KG1 (cell line): ENCODE data around the gene TNS1.
"Not testable (repeated sequence)": the region's sequence is repeated elsewhere in the genome, so short reads cannot be mapped to it uniquely, and the experiment has no call there.

Experiments used
- DNase-seq: peaks from one replicate; lab custom pipeline; 2025; lab: John Stamatoyannopoulos, UW

Gene TNS1

GRCh38 chr2:217797165-217797564 lies 205.6 kb downstream of the TNS1 start:
- DNase-seq = no peak

GRCh38 chr2:217795706-217796465 lies 206.9 kb downstream of the TNS1 start:
- no peak for DNase-seq

- DNase-seq = no peak
Observed at GRCh38 chr2:217795067-217795466, 207.7 kb downstream of the TNS1 start.

- no peak for DNase-seq
Observed at GRCh38 chr2:217794133-217794986, 208.4 kb downstream of the TNS1 start.

GRCh38 chr2:217793566-217794132 lies 209.1 kb downstream of the TNS1 start:
- no peak for DNase-seq

- no peak for DNase-seq
Observed at GRCh38 chr2:217792626-217793527, 209.9 kb downstream of the TNS1 start.

GRCh38 chr2:217791551-217791950 lies 211.2 kb downstream of the TNS1 start:
- no peak for DNase-seq

- DNase-seq = no peak
Observed at GRCh38 chr2:217790681-217791392, 212.0 kb downstream of the TNS1 start.

- DNase-seq = peak; percentile 9
Observed at GRCh38 chr2:217790195-217790594, 212.6 kb downstream of the TNS1 start.

- DNase-seq = no peak
Observed at GRCh38 chr2:217789736-217790181, 213.0 kb downstream of the TNS1 start.

- peak; percentile 66 for DNase-seq
Observed at GRCh38 chr2:217789003-217789735, 213.6 kb downstream of the TNS1 start.

- no peak for DNase-seq
Observed at GRCh38 chr2:217788669-217789002, 214.2 kb downstream of the TNS1 start.

- DNase-seq = no peak
Observed at GRCh38 chr2:217787160-217787877, 215.5 kb downstream of the TNS1 start.

GRCh38 chr2:217786560-217786959 lies 216.2 kb downstream of the TNS1 start:
- DNase-seq = not testable (repeated sequence)

- peak; percentile 56 for DNase-seq
Observed at GRCh38 chr2:217785544-217786045, 217.2 kb downstream of the TNS1 start.

GRCh38 chr2:217784996-217785543 lies 217.7 kb downstream of the TNS1 start:
- DNase-seq = no peak

- DNase-seq = no peak
Observed at GRCh38 chr2:217783243-217783642, 219.6 kb downstream of the TNS1 start.

GRCh38 chr2:217777906-217778305 lies 224.9 kb downstream of the TNS1 start:
- no peak for DNase-seq

GRCh38 chr2:217776631-217777030 lies 226.2 kb downstream of the TNS1 start:
- DNase-seq = no peak
